Measurements from ENCODE around the gene NADSYN1. TPM values are rescaled to one million over a fixed set of nuclear protein-coding genes. Genes with fewer than 3 reads are reported as not detected.
"Not testable (repeated sequence)": the region's sequence is repeated elsewhere in the genome, so short reads cannot be mapped to it uniquely, and the experiment has no call there.

NADSYN1 gene
- total RNA-seq, 4 donors from 2014 or later: 21.6 to 62.0 (median 41.8) TPM

GRCh38 chr11:71410363-71410966 lies 42.5 kb upstream of the NADSYN1 start:
- WGBS, 2 donors (ENCODE audit: low coverage in 1 of 2): 80 to 91% methylated on average over 7 of the region's 7 CpGs
- H3K36me3 ChIP-seq: no peaks in the 10 kb centered on the region
- H3K4me1 ChIP-seq: no peaks in the 10 kb centered on the region
- no peak overlapping the region for H3K4me3 ChIP-seq
- no peak for ATAC-seq
- H3K27me3 ChIP-seq: peaks cover 30% of the 10 kb centered on the region
- TF ChIP-seq CTCF (IDR thresholded peaks at IDR 0.05) (no peak), EP300 (IDR thresholded peaks at IDR 0.05) (no peak)
- H3K27ac ChIP-seq: no peak overlapping the region
- H3K9me3 ChIP-seq: no peaks in the 10 kb centered on the region

- TF ChIP-seq POLR2AphosphoS5 (IDR thresholded peaks at IDR 0.05) (no peak), EP300 (IDR thresholded peaks at IDR 0.05) (no peak), POLR2A (IDR thresholded peaks at IDR 0.05) (no peak), CTCF (IDR thresholded peaks at IDR 0.05) (no peak)
- H3K27ac ChIP-seq: no peak overlapping the region
- no peak overlapping the region for H3K4me3 ChIP-seq
- no peaks in the 10 kb centered on the region for H3K4me1 ChIP-seq
- no peaks in the 10 kb centered on the region for H3K36me3 ChIP-seq
- no peak for ATAC-seq
- no peaks in the 10 kb centered on the region for H3K9me3 ChIP-seq
- H3K27me3 ChIP-seq: peaks cover 23% of the 10 kb centered on the region
Measured at GRCh38 chr11:71414645-71415044, 38.4 kb upstream of the NADSYN1 start.

GRCh38 chr11:71418643-71419042 lies 34.4 kb upstream of the NADSYN1 start:
- Histone ChIP-seq H3K36me3 (no peaks in the 10 kb centered on the region), H3K27ac (no peak overlapping the region), H3K4me3 (no peak overlapping the region), H3K9me3 (no peaks in the 10 kb centered on the region), H3K27me3 (peaks cover 32% of the 10 kb centered on the region), H3K4me1 (no peaks in the 10 kb centered on the region)
- TF ChIP-seq POLR2AphosphoS5 (IDR thresholded peaks at IDR 0.05) (no peak), EP300 (IDR thresholded peaks at IDR 0.05) (no peak), POLR2A (IDR thresholded peaks at IDR 0.05) (no peak), CTCF (IDR thresholded peaks at IDR 0.05) (no peak)
- WGBS, 2 donors (ENCODE audit: low coverage in 1 of 2): 39 to 73% methylated on average over 3 to 5 of the region's 8 CpGs
- ATAC-seq: no peak

- no peaks in the 10 kb centered on the region for H3K4me1 ChIP-seq
- peaks cover 27% of the 10 kb centered on the region for H3K27me3 ChIP-seq
- no peak overlapping the region for H3K27ac ChIP-seq
- no peaks in the 10 kb centered on the region for H3K9me3 ChIP-seq
- no peak for ATAC-seq
- H3K4me3 ChIP-seq: no peak overlapping the region
- TF ChIP-seq POLR2A (IDR thresholded peaks at IDR 0.05) (no peak), CTCF (IDR thresholded peaks at IDR 0.05) (peak in 3 of 4 experiments; percentile 23 to 44 (median 29))
- WGBS, 2 donors (ENCODE audit: low coverage in 1 of 2): 70 to 72% methylated on average over 13 to 15 of the region's 16 CpGs
- no peaks in the 10 kb centered on the region for H3K36me3 ChIP-seq
Measured at GRCh38 chr11:71420455-71421241, 32.4 kb upstream of the NADSYN1 start.

GRCh38 chr11:71421392-71421950 lies 31.5 kb upstream of the NADSYN1 start:
- Histone ChIP-seq H3K27ac (no peak overlapping the region), H3K9me3 (no peaks in the 10 kb centered on the region), H3K4me1 (no peaks in the 10 kb centered on the region), H3K27me3 (peaks cover 27% of the 10 kb centered on the region), H3K36me3 (no peaks in the 10 kb centered on the region), H3K4me3 (no peak overlapping the region)
- 80 to 82% methylated on average over 9 to 12 of the region's 12 CpGs for WGBS, 2 donors (ENCODE audit: low coverage in 1 of 2)
- ATAC-seq: no peak
- TF ChIP-seq POLR2A (IDR thresholded peaks at IDR 0.05): no peak
- TF ChIP-seq CTCF (IDR thresholded peaks at IDR 0.05): no peak
- TF ChIP-seq POLR2AphosphoS5 (IDR thresholded peaks at IDR 0.05): no peak
- no peak for TF ChIP-seq EP300 (IDR thresholded peaks at IDR 0.05)

- H3K4me3 ChIP-seq, H3K4me1 ChIP-seq, H3K27ac ChIP-seq, H3K9me3 ChIP-seq, ATAC-seq, H3K36me3 ChIP-seq: not testable (repeated sequence)
- H3K27me3 ChIP-seq: peaks cover 27% of the 10 kb centered on the region
- WGBS, 2 donors (ENCODE audit: low coverage in 1 of 2): 84 to 92% methylated on average over 3 of the region's 3 CpGs
Measured at GRCh38 chr11:71422318-71422717, 30.7 kb upstream of the NADSYN1 start.

Data from gastroesophageal sphincter (tissue), 4 donors.